Measurements from ENCODE around the gene BCAP31.

GRCh38 chrX:153701706-153702105 is 22.5 kb downstream of the BCAP31 start:
- TF ChIP-seq POLR2A (IDR thresholded peaks at IDR 0.05) (no peak), CTCF (IDR thresholded peaks at IDR 0.05) (no peak)
